GM13976 (cell line): ENCODE measurements around the gene TP53I11.

Experiments
- DNase-seq: peaks from one replicate; pipeline ENCODE4 v3.0.0; 2012; ENCODE audit warnings: low spot score
- CTCF ChIP-seq: IDR thresholded peaks from 2 replicates; pipeline ENCODE4 v1.5.1; 2012; ENCODE audit warnings: borderline replicate concordance, mild to moderate bottlenecking; ENCODE audit not compliant: insufficient read depth; ENCODE audit errors: extremely low read depth, missing control alignments, control extremely low read depth
- in situ Hi-C: fragments of 300-500 bp; cut with MboI; formaldehyde crosslinking; loops from one replicate; pipeline ENCODE4 v1.12.0; 2022; ENCODE audit warnings: low sequenced_read_pairs, mixed read lengths, inconsistent platforms; ENCODE audit not compliant: unreplicated experiment

Gene TP53I11

DNA sequence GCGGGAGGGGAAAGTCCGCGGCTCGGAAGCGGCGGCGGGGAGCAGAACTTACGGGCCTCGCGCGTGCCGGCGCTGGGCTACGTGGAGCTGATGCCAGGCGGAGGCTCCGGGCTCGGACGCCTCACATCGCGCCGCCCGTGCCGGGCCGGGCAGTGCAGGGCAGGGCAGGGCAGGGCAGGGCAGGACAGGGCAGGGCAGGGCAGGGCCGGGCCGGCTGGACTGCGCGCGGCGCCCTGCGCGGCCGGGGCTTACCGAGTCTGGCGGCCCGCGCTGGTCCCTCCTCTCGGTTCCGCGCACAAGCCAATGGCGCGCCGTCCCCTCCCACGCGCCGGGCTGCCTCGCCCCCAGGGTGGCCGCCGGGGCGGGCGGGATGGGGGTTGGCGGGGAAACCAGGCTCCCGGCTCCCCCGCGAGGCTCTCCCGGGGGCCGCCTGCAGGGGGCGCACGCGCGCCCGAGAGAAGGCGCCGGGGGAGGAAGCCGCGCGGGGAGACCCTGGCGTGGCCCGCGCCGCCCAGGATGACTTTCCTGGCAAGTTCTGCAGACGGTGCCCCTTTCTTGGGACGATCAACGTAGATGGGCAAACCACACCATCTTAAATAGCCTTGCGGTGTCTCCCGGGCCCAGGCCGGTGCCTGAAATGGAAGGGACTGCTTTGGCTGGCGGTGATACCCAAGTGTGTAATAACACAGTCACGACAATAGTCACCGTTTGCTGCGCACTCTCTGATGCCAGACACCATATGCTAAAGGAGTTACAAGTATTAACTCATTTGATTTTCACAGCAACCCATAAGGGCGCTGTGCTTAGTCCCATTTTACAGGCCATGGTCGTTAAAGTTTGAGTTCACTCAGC lies at the start of gene TP53I11:
Gene TP53I11 (minus strand): TSS at position 259 of the 852 bp plus-strand sequence. CDS start 12,548 bp downstream, outside the sequence.
- TF ChIP-seq CTCF: no peak
- in situ Hi-C loops: no loop called here
- DNase-seq: peak; percentile 78

- no peak for DNase-seq
- TF ChIP-seq CTCF: no peak
- in situ Hi-C loops: no loop called here
Measured at GRCh38 chr11:44999068-44999467, 48.4 kb upstream of the TP53I11 start.

GRCh38 chr11:44998051-44998450 lies 47.4 kb upstream of the TP53I11 start:
- no peak for TF ChIP-seq CTCF
- DNase-seq: no peak
- in situ Hi-C loops: no loop called here

DNA sequence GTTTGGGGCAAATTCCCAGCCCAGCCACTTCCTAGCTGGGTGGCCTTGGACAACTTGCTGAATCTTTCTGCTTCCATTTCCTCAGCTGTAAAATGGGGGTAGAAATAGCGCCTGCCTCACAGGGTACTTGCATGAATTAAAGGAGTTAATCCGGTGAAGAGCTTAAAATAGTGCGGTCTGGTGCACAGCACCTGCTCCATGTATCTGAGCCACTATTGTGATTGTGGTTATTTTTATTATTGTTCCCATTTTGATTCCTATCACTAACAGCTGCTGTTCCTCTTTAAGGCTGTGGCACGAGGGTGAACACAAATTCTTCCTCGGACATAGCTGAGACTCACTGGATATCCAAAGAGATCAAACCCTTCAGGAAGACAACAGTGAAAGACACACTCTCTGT lies 46.9 kb upstream of the TP53I11 start:
- in situ Hi-C loops: no loop called here
- DNase-seq: no peak
- TF ChIP-seq CTCF: no peak

- no peak for DNase-seq
- in situ Hi-C loops: no loop called here
- no peak for TF ChIP-seq CTCF
Measured at GRCh38 chr11:44994753-44995152, 44.1 kb upstream of the TP53I11 start.

DNA sequence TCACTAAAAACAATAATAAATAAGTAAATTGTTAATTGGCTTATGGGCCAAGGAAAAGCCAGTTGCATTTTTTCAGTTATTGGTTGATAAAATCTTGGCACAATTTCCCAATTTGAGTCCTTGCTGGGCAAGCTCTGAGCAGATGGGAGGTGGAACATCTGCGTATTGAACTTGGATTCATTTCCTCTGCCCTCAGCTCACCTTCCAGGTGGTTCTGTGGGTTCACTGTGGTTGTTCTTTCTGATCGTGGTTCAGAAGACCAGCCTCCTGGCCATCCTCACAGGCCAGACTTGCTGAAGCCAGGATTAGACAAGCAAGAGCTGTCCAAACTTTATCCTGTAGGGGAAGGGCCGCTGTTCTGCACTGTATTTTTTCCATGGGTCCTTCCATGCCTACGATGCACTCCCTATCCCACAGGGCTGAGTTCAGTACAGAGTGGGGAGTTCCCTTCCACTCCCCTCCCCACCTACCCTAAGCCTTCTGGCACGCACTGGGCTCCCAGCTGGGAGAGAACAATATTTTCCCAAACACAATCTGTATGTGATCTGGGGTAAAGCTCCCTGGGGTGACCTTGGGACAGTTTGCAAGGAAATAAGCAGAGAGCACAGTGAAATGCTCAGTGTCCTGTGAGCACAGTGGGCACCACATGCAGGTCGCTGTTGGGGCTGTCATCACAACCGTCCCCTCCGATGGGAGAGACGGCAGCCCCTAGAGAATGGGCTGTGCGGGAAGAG lies 43.5 kb upstream of the TP53I11 start:
- in situ Hi-C loops: no loop called here
- DNase-seq: no peak
- no peak for TF ChIP-seq CTCF
